B cell (primary cell): ENCODE results near the gene SOX8.

ENCODE experiments used
- EZH2 ChIP-seq: IDR thresholded peaks from 2 replicates; pipeline ENCODE4 v1.6.1; 2012; ENCODE audit warnings: borderline replicate concordance, low read depth, mild to moderate bottlenecking, moderate library complexity, low read length; ENCODE audit not compliant: insufficient read depth, poor library complexity, severe bottlenecking
- TF ChIP-seq, protein P1 (sequence below): fragments of 200-600 bp; IDR thresholded peaks from one replicate; pipeline ENCODE4 v1.8.0; 2022; ENCODE audit warnings: antibody characterized with exemption, mild to moderate bottlenecking

GRCh38 chr16:998211-998610 lies 16.6 kb downstream of the SOX8 start:
- TF ChIP-seq, protein P1, sequence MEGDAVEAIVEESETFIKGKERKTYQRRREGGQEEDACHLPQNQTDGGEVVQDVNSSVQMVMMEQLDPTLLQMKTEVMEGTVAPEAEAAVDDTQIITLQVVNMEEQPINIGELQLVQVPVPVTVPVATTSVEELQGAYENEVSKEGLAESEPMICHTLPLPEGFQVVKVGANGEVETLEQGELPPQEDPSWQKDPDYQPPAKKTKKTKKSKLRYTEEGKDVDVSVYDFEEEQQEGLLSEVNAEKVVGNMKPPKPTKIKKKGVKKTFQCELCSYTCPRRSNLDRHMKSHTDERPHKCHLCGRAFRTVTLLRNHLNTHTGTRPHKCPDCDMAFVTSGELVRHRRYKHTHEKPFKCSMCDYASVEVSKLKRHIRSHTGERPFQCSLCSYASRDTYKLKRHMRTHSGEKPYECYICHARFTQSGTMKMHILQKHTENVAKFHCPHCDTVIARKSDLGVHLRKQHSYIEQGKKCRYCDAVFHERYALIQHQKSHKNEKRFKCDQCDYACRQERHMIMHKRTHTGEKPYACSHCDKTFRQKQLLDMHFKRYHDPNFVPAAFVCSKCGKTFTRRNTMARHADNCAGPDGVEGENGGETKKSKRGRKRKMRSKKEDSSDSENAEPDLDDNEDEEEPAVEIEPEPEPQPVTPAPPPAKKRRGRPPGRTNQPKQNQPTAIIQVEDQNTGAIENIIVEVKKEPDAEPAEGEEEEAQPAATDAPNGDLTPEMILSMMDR, result no peak
- TF ChIP-seq EZH2, result no peak
